ENCODE measurements around the gene RPS21.
A peak's percentile ranks its signal among the peaks of the same experiment; 100 is the strongest.

RPS21 gene

DNA sequence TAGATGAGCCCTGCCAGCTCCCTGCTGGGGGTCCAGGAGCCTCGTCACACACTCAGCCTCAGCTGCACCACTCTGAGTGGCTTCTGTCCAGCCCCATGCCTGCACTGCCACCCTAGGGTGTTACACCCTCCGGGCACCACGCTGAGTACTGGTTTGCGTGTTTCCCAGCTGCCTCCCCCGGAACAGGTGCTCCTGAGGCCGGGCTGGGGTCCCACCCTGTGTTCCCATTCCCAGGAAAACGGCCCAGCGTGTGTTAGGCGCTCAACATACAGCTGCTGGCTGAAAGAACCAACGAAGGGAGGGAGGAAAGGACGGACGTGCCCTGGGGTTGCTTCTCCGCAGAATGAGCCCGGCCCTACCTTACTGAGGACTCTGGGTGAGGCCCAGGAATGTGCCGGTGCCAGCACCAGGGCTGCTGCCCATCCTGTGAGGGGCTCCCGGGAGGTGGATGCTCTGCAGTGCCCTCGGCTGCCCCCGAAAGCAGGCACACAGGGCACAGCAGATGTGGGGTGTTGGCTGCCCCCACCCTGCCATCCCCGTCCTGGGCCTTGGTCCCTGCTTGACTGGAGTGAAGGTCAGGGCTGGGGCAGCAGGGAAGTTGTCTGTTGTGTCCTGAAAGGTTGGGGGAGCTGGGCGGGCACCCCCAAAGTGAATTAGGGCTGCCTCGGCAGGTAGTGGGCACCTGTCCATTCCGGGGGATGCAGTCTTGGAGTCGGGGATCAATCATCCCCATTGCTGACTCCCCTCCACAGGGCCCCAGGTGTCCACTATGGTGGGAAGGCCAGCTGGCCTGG, 36.1 kb upstream of the RPS21 start:
- no peak overlapping the region for H3K27ac ChIP-seq
- TF ChIP-seq CTCF (conservative IDR thresholded peaks at IDR 0.05), result no peak

DNA sequence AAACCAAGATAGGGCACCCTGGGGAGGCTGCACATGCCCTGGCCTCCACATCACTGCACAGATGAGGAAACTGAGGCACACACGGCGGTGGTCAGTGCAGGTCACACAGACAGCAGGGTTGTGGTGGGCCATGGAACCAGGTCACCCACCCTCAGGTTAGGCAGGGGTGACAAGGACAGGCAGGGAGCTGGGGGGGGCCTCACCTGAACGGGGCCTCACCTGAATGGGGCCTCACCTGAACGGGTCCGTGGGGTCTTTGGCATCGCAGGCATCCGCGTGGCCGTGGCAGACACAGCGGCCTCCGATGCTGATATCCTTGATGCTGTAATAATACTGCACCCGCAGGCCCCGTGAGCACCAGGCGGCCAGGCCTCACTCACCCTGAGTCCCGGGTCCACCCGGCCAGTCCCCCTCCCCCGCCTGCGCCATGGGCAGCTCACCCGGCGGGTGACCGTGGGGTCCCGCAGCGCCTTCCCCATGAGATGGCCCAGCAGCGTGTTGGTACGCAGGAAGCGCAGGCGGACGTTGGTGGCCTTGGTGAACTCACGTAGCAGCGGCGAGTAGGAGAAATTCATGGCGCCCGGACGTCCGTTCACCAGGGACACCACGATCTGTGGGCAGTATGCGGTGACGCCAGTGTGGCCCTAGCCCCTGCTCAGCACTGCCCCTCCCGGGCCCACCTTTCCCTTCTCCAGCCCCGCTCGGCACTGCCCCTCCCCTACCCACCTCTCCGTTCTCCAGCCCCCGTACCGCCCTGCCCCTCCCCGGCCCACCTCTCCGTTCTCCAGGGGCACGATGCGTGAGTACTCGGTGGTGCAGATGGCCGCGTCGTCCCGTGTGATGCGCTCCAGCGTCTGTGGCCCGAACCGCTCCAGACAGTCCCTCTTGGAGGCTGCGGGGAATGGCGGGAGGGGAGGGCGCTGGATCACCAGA, 35.2 kb upstream of the RPS21 start:
- H3K27ac ChIP-seq, result peak overlapping the region; percentile 31
- TF ChIP-seq CTCF (conservative IDR thresholded peaks at IDR 0.05), result no peak

DNA sequence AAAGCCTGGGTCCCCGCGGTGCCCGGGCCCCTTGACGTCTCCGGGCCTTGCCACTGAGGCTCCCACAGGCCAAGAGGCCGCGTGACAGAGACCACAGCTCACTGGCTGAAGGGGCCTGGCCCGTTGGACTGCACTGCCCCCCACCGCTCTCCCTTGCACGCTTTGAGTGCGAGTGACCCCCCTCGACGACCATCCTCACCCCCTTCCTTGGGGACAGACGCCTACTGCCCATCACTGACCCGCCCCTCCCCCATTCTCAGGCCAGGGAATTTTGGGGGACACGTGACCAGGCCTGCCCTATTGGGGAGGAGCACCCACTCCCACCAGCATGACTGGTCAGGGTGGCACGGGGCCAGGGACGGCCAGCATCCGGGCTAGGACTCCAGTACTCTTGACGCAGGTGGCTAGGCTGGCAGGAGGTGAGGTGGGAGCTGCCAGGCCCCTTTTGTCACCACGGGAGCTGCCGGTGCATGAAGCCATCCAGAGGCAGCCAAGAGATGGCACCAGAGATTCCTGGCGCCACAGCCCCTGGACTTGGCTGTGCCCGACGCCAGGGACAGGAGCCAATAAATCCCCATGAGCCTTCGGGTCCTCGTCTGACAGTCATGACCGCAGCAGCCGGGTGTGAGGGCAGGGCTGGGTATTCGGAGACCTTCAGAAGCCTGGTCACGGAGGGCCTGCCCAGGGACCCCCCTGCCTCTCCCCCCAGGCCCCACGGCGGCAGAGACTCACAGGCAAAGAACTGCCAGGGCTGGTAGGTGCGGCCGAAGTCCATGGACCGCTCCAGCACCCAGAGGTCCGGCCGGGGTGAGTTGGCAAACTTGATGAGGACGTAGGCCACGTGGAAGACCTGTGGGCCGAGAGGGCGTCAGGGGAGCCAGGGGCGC, 34.3 kb upstream of the RPS21 start:
- peak overlapping the region; percentile 31 for H3K27ac ChIP-seq
- peak; percentile 63 for TF ChIP-seq CTCF (conservative IDR thresholded peaks at IDR 0.05)

DNA sequence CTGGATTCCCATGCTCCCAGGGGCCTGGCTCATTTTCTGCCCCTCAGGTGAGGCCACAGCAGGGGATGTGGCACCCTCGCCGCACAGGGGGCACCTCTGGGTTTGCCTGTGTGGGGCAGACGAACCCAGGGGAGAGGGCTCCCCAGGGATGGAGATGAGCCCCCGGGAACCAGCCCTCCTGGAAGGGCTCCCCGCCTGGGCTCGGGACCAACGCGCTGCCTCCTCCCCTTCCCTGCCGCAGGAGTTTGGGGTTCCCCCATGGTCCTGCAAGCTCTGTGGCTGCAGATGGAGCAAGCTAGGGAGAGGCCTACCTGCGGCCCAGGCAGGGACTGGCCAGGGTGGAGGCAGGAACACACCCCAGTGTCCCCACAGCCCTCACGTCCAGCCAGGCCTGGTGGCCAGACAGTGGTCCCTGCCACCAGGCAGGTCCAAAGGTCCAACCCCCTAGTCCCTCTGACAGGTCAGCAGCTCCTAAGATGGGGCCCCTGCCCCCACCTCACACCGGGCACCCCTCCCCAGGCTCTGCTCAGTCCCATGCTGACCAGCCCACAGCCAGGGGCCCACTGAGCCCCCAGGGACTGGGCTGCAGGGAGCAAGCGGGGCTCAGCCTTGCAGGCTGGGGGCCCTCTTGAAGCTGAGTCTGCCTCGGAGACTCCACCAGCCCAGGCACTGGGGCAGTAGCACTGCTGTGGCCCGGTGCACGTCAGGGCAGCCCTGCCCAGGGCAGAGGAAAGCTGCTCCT, 33.4 kb upstream of the RPS21 start:
- TF ChIP-seq CTCF (conservative IDR thresholded peaks at IDR 0.05), result no peak
- peak overlapping the region; percentile 31 for H3K27ac ChIP-seq

DNA sequence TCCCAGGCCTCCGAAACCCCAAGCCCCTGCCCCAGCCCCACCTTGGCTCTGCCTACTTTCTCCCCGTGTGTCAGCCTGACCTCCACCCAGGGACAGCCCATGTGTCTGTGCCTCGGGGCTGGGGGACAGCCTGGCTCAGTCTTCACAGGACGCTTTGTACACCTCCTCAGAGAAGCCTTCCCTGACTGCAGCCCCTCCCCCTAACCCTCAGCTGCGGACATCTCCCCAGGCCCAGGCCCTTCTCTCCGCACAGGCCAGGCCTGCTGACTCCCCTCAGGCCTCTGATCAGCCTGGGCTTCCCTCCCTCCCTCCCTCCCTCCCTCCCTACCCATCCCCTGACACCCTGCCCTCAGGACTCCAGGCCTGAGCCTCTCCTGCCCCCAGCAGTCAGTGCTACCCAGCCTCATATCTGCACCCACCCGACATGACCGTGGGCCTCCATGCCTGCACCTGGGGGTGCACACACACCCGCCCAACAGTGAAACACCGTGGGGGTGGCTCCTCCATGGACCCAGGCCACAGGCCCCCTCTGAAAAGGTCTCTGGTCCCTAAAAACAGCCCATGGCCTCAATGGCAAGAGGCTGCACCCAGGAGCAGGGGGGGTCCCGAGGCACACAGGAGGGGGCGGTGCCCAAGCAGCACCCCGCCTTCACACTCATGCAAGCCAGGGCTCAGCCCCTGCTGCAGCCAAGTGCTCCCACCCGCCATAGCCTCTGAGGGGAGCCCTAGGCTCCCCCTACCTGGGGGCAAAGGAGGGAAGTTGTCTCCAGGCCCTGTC, 32.7 kb upstream of the RPS21 start:
- H3K27ac ChIP-seq, result no peak overlapping the region; the same call in 1 of the 2 replicates
- TF ChIP-seq CTCF (conservative IDR thresholded peaks at IDR 0.05), result no peak

DNA sequence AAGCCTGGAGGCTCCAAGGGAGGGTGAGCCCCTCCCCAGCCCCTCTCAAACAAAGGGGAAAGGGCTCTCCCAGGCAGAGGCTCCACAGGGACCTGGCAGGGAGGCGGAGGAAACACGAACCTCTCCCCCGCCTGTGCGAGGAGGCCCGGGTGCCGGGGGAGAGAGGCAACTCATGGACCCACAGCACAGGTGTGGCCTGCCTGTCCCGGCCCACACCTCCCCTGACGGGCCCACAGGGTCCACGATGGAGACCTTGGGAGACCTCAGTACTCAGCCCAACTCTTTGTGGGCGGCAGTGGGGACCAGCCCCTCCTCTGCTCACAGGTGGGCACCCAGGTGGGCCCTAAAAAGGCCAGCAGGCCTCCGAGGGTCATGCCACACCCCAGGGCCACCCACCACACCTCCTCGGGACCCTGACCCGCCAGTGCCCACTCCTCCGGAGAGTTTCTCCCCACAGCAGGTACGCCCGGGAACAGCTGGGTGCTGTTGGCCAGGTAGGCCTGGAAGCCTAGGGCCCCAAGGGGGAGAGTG, 32.0 kb upstream of the RPS21 start:
- no peak overlapping the region for H3K27ac ChIP-seq
- TF ChIP-seq CTCF (conservative IDR thresholded peaks at IDR 0.05), result no peak
